Tibial nerve (tissue), 4 donors: ENCODE results near the gene FRMPD2. TPM values are rescaled to one million over a fixed set of nuclear protein-coding genes. Genes with fewer than 3 reads are reported as not detected.

Experiments
- DNase-seq, 2 donors: peaks; one replicate each; pipeline ENCODE4 v3.0.0-alpha.2; 2019; ENCODE audit warnings: low spot score in 2 of 2
- H3K27ac ChIP-seq, 4 donors: fragments of 200-600 bp; sonication (generic) in 3 of 4; one replicate each; pipeline ENCODE4 v1.5.1; 2017 to 2019; ENCODE audit warnings: mild to moderate bottlenecking in 1 of 4
- H3K27me3 ChIP-seq, 2 donors: fragments of 200-600 bp; sonication (generic) in 1 of 2; one replicate each; pipeline versions ENCODE4 v1.5.1 to v1.6.0; 2017 to 2019
- H3K36me3 ChIP-seq, 3 donors: fragments of 200-600 bp; sonication (generic); one replicate each; pipeline ENCODE4 v1.5.1; 2018 to 2019
- H3K4me1 ChIP-seq, 4 donors: fragments of 200-600 bp; sonication (generic) in 3 of 4; one replicate each; pipeline ENCODE4 v1.5.1; 2017 to 2019
- H3K4me3 ChIP-seq, 4 donors: fragments of 200-600 bp; sonication (generic) in 3 of 4; one replicate each; pipeline ENCODE4 v1.5.1; 2017 to 2019; ENCODE audit warnings: mild to moderate bottlenecking in 1 of 4, moderate library complexity in 1 of 4
- H3K9me3 ChIP-seq, 4 donors: fragments of 200-600 bp; sonication (generic) in 3 of 4; one replicate each; pipeline ENCODE4 v1.5.1; 2017 to 2019
- CTCF ChIP-seq, 5 experiments: fragments of 200-600 bp in 3 of 5; fragments of 450-650 bp in 2 of 5; sonication (generic) in 3 of 5; IDR thresholded peaks; one replicate each; pipeline ENCODE4 v1.5.1; 2016 to 2019; ENCODE audit warnings: antibody characterized with exemption in 5 of 5, mild to moderate bottlenecking in 3 of 5, moderate library complexity in 2 of 5
- EP300 ChIP-seq, 2 donors: sonication (generic); formaldehyde crosslinking; IDR thresholded peaks; one replicate each; pipeline ENCODE4 v1.6.1; 2017; ENCODE audit warnings: antibody characterized with exemption in 2 of 2, mild to moderate bottlenecking in 1 of 2
- POLR2A ChIP-seq, 2 donors: fragments of 450-650 bp; IDR thresholded peaks; one replicate each; pipeline ENCODE4 v1.6.1; 2017; ENCODE audit warnings: antibody characterized with exemption in 2 of 2, mild to moderate bottlenecking in 2 of 2, moderate library complexity in 2 of 2
- WGBS, 2 donors: methylation state at CpG; one replicate each; pipeline ENCODE4 v1.1.5; 2018; 5-methylcytosine and 5-hydroxymethylcytosine counted together
- total RNA-seq, 4 donors: library from RNA; depleted of rRNA; stranded (reverse); fragments of >200 nt; gene quantifications; one replicate each; pipeline ENCODE4 v1.1.0, GENCODE V29; 2016

Gene FRMPD2
- total RNA-seq, 4 donors from 2014 or later, result 0.21 TPM; not detected in 3

GRCh38 chr10:48314107-48314506, 39.6 kb upstream of the FRMPD2 start:
- Histone ChIP-seq H3K4me1 (peaks cover 0 to 8% (median 0%) of the 10 kb centered on the region in 4 donors), H3K27ac (no peak overlapping the region), H3K36me3 (no peaks in the 10 kb centered on the region), H3K9me3 (no peaks in the 10 kb centered on the region), H3K4me3 (no peak overlapping the region), H3K27me3 (no peaks in the 10 kb centered on the region)
- no peak for DNase-seq
- 93 to 100% methylated on average over 2 of the region's 2 CpGs for WGBS, 2 donors
- TF ChIP-seq CTCF (IDR thresholded peaks at IDR 0.05) (no peak), POLR2A (IDR thresholded peaks at IDR 0.05) (no peak), EP300 (IDR thresholded peaks at IDR 0.05) (no peak)

- no peaks in the 10 kb centered on the region for H3K36me3 ChIP-seq
- DNase-seq, result no peak
- TF ChIP-seq CTCF (IDR thresholded peaks at IDR 0.05) (no peak), EP300 (IDR thresholded peaks at IDR 0.05) (no peak), POLR2A (IDR thresholded peaks at IDR 0.05) (no peak)
- no peaks in the 10 kb centered on the region for H3K9me3 ChIP-seq
- no peaks in the 10 kb centered on the region for H3K27me3 ChIP-seq
- 58 to 62% methylated on average over 2 of the region's 2 CpGs for WGBS, 2 donors
- H3K4me1 ChIP-seq, result peaks cover 0 to 35% (median 2%) of the 10 kb centered on the region in 4 donors
- no peak overlapping the region for H3K27ac ChIP-seq
- no peak overlapping the region for H3K4me3 ChIP-seq
These were observed 35.3 kb upstream of the FRMPD2 start for GRCh38 chr10:48309711-48310226.

DNA sequence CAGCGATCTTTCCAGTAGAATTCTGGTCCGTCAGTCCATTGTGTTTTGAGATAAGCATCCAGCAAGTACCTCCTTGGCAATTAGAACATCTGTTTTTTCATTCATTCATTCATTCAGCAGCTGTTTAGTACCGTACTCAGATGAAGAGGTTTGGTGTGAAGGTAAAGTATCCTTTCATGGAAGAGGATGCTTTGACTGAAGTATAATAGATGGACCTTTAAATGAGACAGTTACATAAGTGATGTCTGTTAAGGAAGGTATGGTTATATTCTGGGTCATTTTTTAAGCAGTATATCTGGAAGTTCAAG, 33.2 kb upstream of the FRMPD2 start:
- Histone ChIP-seq H3K27me3 (no peaks in the 10 kb centered on the region), H3K9me3 (no peaks in the 10 kb centered on the region), H3K27ac (peak overlapping the region in 3 of 4 donors; percentile 97 to 99 (median 99)), H3K4me1 (peaks cover 0 to 35% (median 2%) of the 10 kb centered on the region in 4 donors), H3K4me3 (peak overlapping the region; percentile 75 to 97 (median 94)), H3K36me3 (no peaks in the 10 kb centered on the region)
- WGBS, 2 donors, result 15% methylated on average over 3 of the region's 3 CpGs
- TF ChIP-seq CTCF (IDR thresholded peaks at IDR 0.05), result no peak
- TF ChIP-seq POLR2A (IDR thresholded peaks at IDR 0.05), result no peak
- DNase-seq, result no peak

- WGBS, 2 donors, result 1 to 2% methylated on average over 30 to 53 of the region's 70 CpGs
- H3K4me3 ChIP-seq, result peak overlapping the region; percentile 75 to 97 (median 94)
- TF ChIP-seq CTCF (IDR thresholded peaks at IDR 0.05) (no peak), POLR2A (IDR thresholded peaks at IDR 0.05) (no peak), EP300 (IDR thresholded peaks at IDR 0.05) (no peak)
- no peaks in the 10 kb centered on the region for H3K9me3 ChIP-seq
- no peaks in the 10 kb centered on the region for H3K36me3 ChIP-seq
- peak overlapping the region; percentile 96 to 99 (median 98) for H3K27ac ChIP-seq
- peak; percentile 5 to 22 for DNase-seq
- no peaks in the 10 kb centered on the region for H3K27me3 ChIP-seq
- H3K4me1 ChIP-seq, result peaks cover 0 to 35% (median 2%) of the 10 kb centered on the region in 4 donors
These were observed 32.6 kb upstream of the FRMPD2 start for GRCh38 chr10:48306870-48307710.

DNA sequence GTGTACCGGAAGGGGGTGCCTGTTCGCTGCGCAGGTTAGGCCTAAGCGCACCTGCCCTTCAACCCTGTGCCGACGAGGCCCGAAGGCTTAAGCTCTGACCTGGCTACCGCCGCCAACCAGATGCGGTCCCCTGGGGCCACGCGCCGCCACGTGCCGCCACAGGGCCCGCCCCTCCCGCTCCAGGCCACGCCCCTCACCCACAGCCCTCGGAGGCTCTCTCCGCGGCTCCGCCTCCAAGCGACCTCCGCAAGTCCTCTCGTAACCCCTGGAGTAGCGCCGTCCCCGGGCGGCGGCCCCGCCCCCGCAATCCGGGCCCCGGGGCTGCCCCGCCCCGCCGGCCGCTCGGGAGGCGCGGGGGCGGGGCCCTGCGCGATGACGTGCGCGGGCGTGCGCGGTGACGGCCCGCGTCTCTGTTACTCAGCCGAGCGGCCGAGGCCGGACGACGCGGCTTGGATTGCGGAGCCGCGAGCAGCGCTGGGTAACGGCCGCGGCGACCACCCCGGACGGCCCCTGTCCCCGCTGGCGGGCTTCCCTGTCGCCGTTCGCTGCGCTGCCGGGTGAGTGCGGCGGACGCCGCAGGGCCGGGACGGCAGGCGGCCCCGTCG, 31.9 kb upstream of the FRMPD2 start, which contains the start of gene MAPK8:
TSS of gene MAPK8 (plus strand) at position 413 of the 605 bp plus-strand sequence. CDS start 94,984 bp downstream, outside the sequence.
- Histone ChIP-seq H3K4me1 (peaks cover 0 to 35% (median 2%) of the 10 kb centered on the region in 4 donors), H3K4me3 (peak within 1 kb of the TSS; percentile 75 to 97 (median 94)), H3K36me3 (no peaks in the 10 kb centered on the region), H3K27me3 (no peaks in the 10 kb centered on the region), H3K9me3 (no peaks in the 10 kb centered on the region), H3K27ac (peak within 1 kb of the TSS; percentile 96 to 99 (median 98))
- 0 to 3% methylated on average over 10 to 38 of the region's 86 CpGs for WGBS, 2 donors
- DNase-seq, result peak; percentile 71 to 82
- TF ChIP-seq POLR2A (IDR thresholded peaks at IDR 0.05) (peak; percentile 95 to 98), EP300 (IDR thresholded peaks at IDR 0.05) (peak in 1 of 2 donors; percentile 82), CTCF (IDR thresholded peaks at IDR 0.05) (peak in 1 of 5 experiments; percentile 30)
